ENCODE results near the gene TRPM3. TPM values are rescaled to one million over a fixed set of nuclear protein-coding genes. Genes with fewer than 3 reads are reported as not detected.

TRPM3 gene
- total and polyA plus RNA-seq, 2 of the 13 experiments (the other 11 are each of a cell fraction or from before 2014, with no cell fraction given), result not detected

DNA sequence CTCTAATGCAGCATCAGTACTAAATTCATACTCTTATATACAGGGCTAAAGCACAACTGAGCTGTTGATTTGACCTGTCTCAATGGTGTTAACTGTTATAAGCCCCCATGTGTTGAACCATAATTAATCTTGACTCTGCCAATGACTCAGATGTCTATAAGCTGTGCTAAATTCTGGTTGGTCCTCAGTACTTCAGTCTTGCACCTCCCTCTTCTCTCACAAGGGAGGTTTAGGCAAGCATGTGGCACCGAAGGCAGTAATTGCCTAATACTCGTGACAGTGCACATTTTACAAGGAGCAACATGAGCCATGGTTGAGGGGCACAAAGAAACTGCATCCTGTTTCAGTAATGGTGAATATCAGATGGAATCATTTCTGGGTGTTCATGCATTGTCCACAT is 255.9 kb downstream of the TRPM3 start (continued):
- no peak for TF ChIP-seq SRSF4 (IDR thresholded peaks at IDR 0.05; ENCODE audit: low read depth, low read length, poor library complexity, severe bottlenecking)
- no peak for TF ChIP-seq HDAC6 (IDR thresholded peaks at IDR 0.05; ENCODE audit: low read depth, low read length)
- no peak for TF ChIP-seq ZNF446 (CRISPR knock-in tag; IDR thresholded peaks at IDR 0.05)
- TF ChIP-seq SAFB2 (CRISPR knock-in tag; IDR thresholded peaks at IDR 0.05; ENCODE audit: borderline replicate concordance, low read depth), result no peak
- no peak for TF ChIP-seq RFX3 (CRISPR knock-in tag; IDR thresholded peaks at IDR 0.05)
- no peak for TF ChIP-seq TCF7L2 (IDR thresholded peaks at IDR 0.05; ENCODE audit: low read depth, low read length)
- no peak for TF ChIP-seq TEAD2 (CRISPR knock-in tag; IDR thresholded peaks at IDR 0.05)
- no peak for TF ChIP-seq ZEB1 (IDR thresholded peaks at IDR 0.05; ENCODE audit: insufficient replicate concordance, low read depth)
- no peak for TF ChIP-seq MED8 (CRISPR knock-in tag; IDR thresholded peaks at IDR 0.05; ENCODE audit: insufficient replicate concordance)

DNA sequence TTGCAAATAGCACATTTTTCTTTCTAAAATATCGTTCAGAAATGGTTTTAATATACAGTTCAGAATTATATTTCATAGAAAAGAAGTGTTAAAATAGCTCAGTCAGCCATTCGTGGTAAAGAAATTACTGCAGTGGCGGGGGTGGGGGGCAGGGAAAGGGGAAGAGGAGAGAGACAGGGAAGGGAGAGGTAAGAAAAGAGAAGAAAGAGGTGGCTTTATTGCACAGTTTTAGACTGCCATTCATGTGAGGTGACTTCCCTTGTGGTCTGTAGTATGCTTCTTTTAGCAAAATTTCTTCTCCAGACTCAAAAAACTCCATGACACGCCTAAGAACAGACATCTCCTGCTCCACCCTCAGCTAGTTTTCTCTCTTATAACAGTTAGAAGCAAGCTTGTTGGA is 259.6 kb downstream of the TRPM3 start:
- intact Hi-C loops (cut with micrococcal nuclease; ENCODE audit: unreplicated experiment), result no loop called here
- ATAC-seq (no peak), DNase-seq (ENCODE audit: low spot score) (no peak), FAIRE-seq (no peak)
- no peaks in the 10 kb centered on the region for H3K4me1 ChIP-seq (ENCODE audit: insufficient read depth, low read length)
- no peak overlapping the region for H3K4me3 ChIP-seq (replicated peaks in 1 of 3; ENCODE audit: insufficient read depth in 1 of 3, low read depth in 2 of 3, low read length in 3 of 3)
- H3K4me2 ChIP-seq (ENCODE audit: low read depth, low read length), result no peak overlapping the region
- no peak overlapping the region for H3K9ac ChIP-seq (ENCODE audit: insufficient read depth, low read depth, low read length)
- no peak overlapping the region for H3K27ac ChIP-seq (ENCODE audit: extremely low read length, insufficient read depth, low read length)
- POLR2A ChIA-PET, result no interaction called here
- BruUV-seq (replicated peaks), result no TSS peak
- H3K36me3 ChIP-seq (replicated peaks in 1 of 2; ENCODE audit: control insufficient read depth in 1 of 2, insufficient read depth in 2 of 2, low read length in 2 of 2), result no peaks in the 10 kb centered on the region
- H3K27me3 ChIP-seq (ENCODE audit: control insufficient read depth in 1 of 2, insufficient read depth in 2 of 2, low read length in 2 of 2), result peaks cover 0 to 4% of the 10 kb centered on the region in 2 experiments; a peak in 1 of 5 replicates
- WGBS (ENCODE audit: low lambda C conversion rate), result 0% methylated on average over 4 of the region's 4 CpGs
- in situ Hi-C loops (cut with HindIII; ENCODE audit: extremely low pct_ligation_motif_present, low pct_unique_long_range_greater_than_20kb), result no loop called here
- no peak overlapping the region for H2AFZ ChIP-seq (ENCODE audit: low read length)
- CTCF ChIA-PET (ENCODE audit: low intra/inter-chr PET ratio, low total read pairs), result no interaction called here
- no peak for TF ChIP-seq TEAD2 (CRISPR knock-in tag; IDR thresholded peaks at IDR 0.05)
- no peaks in the 10 kb centered on the region for H3K79me2 ChIP-seq (ENCODE audit: insufficient read depth, low read length)
- no peaks in the 10 kb centered on the region for H4K20me1 ChIP-seq (ENCODE audit: insufficient read depth, low read length)
- no peaks in the 10 kb centered on the region for H3K9me3 ChIP-seq (ENCODE audit: low read length)

Measured in HepG2 (cell line).